HCT116 (cell line): ENCODE data around the gene ARHGAP8. TPM values are rescaled to one million over a fixed set of nuclear protein-coding genes. Genes with fewer than 3 reads are reported as not detected.

Experiments
- ATAC-seq: fragments of 200-7000 bp; cut with Tn5 transposase; 2 replicates; pipeline ENCODE4 v1.9.1; 2020; ENCODE audit warnings: mild to moderate bottlenecking, moderate library complexity
- BruUV-seq: library from RNA; stranded (reverse); fragments of 400-500 nt; replicated peaks from 2 replicates; lab custom pipeline; 2021; lab: Mats Ljungman, UMichigan
- CTCF ChIA-PET: fragments of 300-600 bp; sonication (Branson Sonifier 250); formaldehyde crosslinking; loops from one replicate; lab custom pipeline; 2021; ENCODE audit warnings: antibody characterized with exemption; lab: Charles Lee
- POLR2A ChIA-PET: fragments of 300-600, 350-600 bp; sonication (Branson Sonifier 250); formaldehyde crosslinking; loops from one replicate; lab custom pipeline; 2021; ENCODE audit warnings: antibody characterized with exemption; lab: Charles Lee
- RAD21 ChIA-PET, 2 experiments: fragments of 300-600 bp; sonication (Branson Sonifier 250); formaldehyde crosslinking; loops; one replicate each; lab custom pipeline; 2023; ENCODE audit warnings: low total read pairs in 2 of 2; ENCODE audit not compliant: uncharacterized antibody in 2 of 2, unreplicated experiment in 2 of 2, low non-redundant PET in 1 of 2; lab: Charles Lee
- DNase-seq: peaks from one replicate; pipeline ENCODE4 v3.0.0-alpha.2; 2010; ENCODE audit warnings: low read depth, low spot score
- H2AFZ ChIP-seq: fragments of 200-600 bp; shearing (Covaris generic), sonication (generic); 2 replicates; pipeline ENCODE4 v1.6.1; 2017; ENCODE audit warnings: low read depth, mixed run types, mixed read lengths, antibody characterized with exemption, low read length; ENCODE audit not compliant: poor library complexity, severe bottlenecking
- H3K27ac ChIP-seq: 2 replicates; pipeline ENCODE4 v1.5.1; 2012; ENCODE audit warnings: low read depth, low read length
- H3K27me3 ChIP-seq: fragments of 200-600 bp; sonication (generic); 2 replicates; pipeline ENCODE4 v1.6.1; 2016; ENCODE audit warnings: mixed run types, low read length, mixed read lengths; ENCODE audit not compliant: insufficient read depth
- H3K36me3 ChIP-seq, 2 experiments: fragments of 200-500 bp in 1 of 2; fragments of 200-600 bp in 1 of 2; sonication (Bioruptor generic) in 1 of 2; sonication (generic) in 1 of 2; 2 replicates each; pipeline versions ENCODE4 v1.5.1 to v1.6.1; 2014 to 2016; ENCODE audit warnings: low read length in 2 of 2, inconsistent platforms in 1 of 2, mixed read lengths in 1 of 2, mixed run types in 1 of 2; ENCODE audit not compliant: insufficient read depth in 2 of 2, control insufficient read depth in 1 of 2
- H3K4me1 ChIP-seq, 2 experiments: fragments of 200-600 bp in 1 of 2; sonication (generic) in 1 of 2; 2 replicates each; pipeline versions ENCODE4 v1.5.1 to v1.6.1; 2012 to 2017; ENCODE audit warnings: low read length in 2 of 2, inconsistent platforms in 1 of 2, mild to moderate bottlenecking in 1 of 2, mixed read lengths in 1 of 2, mixed run types in 1 of 2, moderate library complexity in 1 of 2; ENCODE audit not compliant: insufficient read depth in 2 of 2, control insufficient read depth in 1 of 2
- H3K4me2 ChIP-seq: fragments of 200-600 bp; sonication (generic); 2 replicates; pipeline ENCODE4 v1.6.1; 2017; ENCODE audit warnings: mixed run types, low read length, mixed read lengths
- H3K4me3 ChIP-seq, 2 experiments: fragments of 200-600 bp in 1 of 2; sonication (generic) in 1 of 2; replicated peaks in 1 of 2; 2 replicates each; pipeline ENCODE4 v1.5.1; 2011 to 2016; ENCODE audit warnings: low read length in 2 of 2, control low read depth in 1 of 2, low read depth in 1 of 2, mild to moderate bottlenecking in 1 of 2, mixed read lengths in 1 of 2, mixed run types in 1 of 2
- H3K79me2 ChIP-seq: fragments of 200-600 bp; sonication (generic); 2 replicates; pipeline ENCODE4 v1.6.1; 2017; ENCODE audit warnings: mild to moderate bottlenecking, mixed run types, low read length, moderate library complexity, mixed read lengths; ENCODE audit not compliant: insufficient read depth
- H3K9ac ChIP-seq: fragments of 200-600 bp; sonication (generic); 2 replicates; pipeline ENCODE4 v1.6.1; 2016; ENCODE audit warnings: low read length, mixed read lengths
- H3K9me2 ChIP-seq: fragments of 200-600 bp; sonication (generic), shearing (Covaris generic); 2 replicates; pipeline ENCODE4 v1.6.1; 2017; ENCODE audit warnings: mixed run types, mild to moderate bottlenecking, moderate library complexity; ENCODE audit not compliant: insufficient read depth
- H3K9me3 ChIP-seq, 2 experiments: fragments of 200-500 bp in 1 of 2; fragments of 200-600 bp in 1 of 2; sonication (Bioruptor generic) in 1 of 2; sonication (generic) in 1 of 2; 2 replicates each; pipeline ENCODE4 v1.6.1; 2014 to 2017; ENCODE audit warnings: low read length in 2 of 2, mixed read lengths in 2 of 2, inconsistent platforms in 1 of 2, low read depth in 1 of 2, mild to moderate bottlenecking in 1 of 2, mixed run types in 1 of 2, moderate library complexity in 1 of 2; ENCODE audit not compliant: control insufficient read depth in 1 of 2, insufficient read depth in 1 of 2
- H4K20me1 ChIP-seq: fragments of 200-600 bp; sonication (generic), shearing (Covaris generic); 2 replicates; pipeline ENCODE4 v1.6.1; 2017; ENCODE audit warnings: mixed run types, mild to moderate bottlenecking, moderate library complexity; ENCODE audit not compliant: insufficient read depth
- EGR1 ChIP-seq: IDR thresholded peaks from 2 replicates; pipeline ENCODE4 v1.6.1; 2012; ENCODE audit warnings: low read depth
- EZH2phosphoT487 ChIP-seq: fragments of 200-600 bp; IDR thresholded peaks from 2 replicates; pipeline ENCODE4 v1.6.1; 2018; ENCODE audit warnings: antibody characterized with exemption, borderline replicate concordance
- FOSL1 ChIP-seq: IDR thresholded peaks from 2 replicates; pipeline ENCODE4 v1.6.1; 2012; ENCODE audit warnings: low read depth
- RAD21 ChIP-seq: IDR thresholded peaks from 2 replicates; pipeline ENCODE4 v1.6.1; 2012; ENCODE audit warnings: low read depth, mild to moderate bottlenecking
- SP1 ChIP-seq: IDR thresholded peaks from 2 replicates; pipeline ENCODE4 v1.6.1; 2012; ENCODE audit warnings: low read depth
- ZFX ChIP-seq: fragments of 450-650 bp; IDR thresholded peaks from 2 replicates; pipeline ENCODE4 v1.6.1; 2017
- intact Hi-C: fragments of 100-400 bp; cut with micrococcal nuclease; formaldehyde crosslinking; loops from 2 replicates; pipeline ENCODE4 v1.10.0; 2022
- total RNA-seq: library from RNA; stranded (reverse); gene quantifications from one replicate; pipeline ENCODE4 v1.2.1, GENCODE V29; 2021; ENCODE audit not compliant: unreplicated experiment
- TF ChIP-seq, protein P1 (sequence below): IDR thresholded peaks from 2 replicates; pipeline ENCODE4 v1.6.1; 2012; ENCODE audit warnings: low read depth
- TF ChIP-seq, protein P2 (sequence below): IDR thresholded peaks from 2 replicates; pipeline ENCODE4 v1.6.1; 2012

Gene ARHGAP8
- total RNA-seq, 1 experiment from 2014 or later, result 67.5 TPM

DNA sequence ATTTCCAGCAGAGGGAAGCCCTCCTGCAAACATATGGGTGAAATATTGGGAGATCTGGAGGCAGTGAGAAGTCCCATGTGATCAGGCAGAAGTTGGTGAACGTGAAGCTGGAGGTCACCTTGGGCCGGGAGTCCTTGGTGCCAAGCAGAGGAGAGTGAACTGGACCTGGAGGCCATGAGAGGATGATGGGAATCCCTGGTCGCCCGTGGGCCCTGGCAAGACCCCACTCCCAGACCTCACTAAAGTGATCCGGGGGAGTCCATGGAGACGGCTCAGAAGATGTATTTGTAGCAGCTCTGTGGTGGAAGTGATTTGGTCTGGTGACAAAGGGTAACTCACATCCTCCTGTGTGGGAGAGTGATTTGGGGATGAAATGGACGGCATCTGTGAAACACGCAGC lies 71.0 kb downstream of the ARHGAP8 start:
- CTCF ChIA-PET, result no interaction called here
- H3K79me2 ChIP-seq, result no peaks in the 10 kb centered on the region
- H3K27ac ChIP-seq, result no peak overlapping the region
- no peaks in the 10 kb centered on the region for H4K20me1 ChIP-seq
- H3K36me3 ChIP-seq, result peaks cover 7 to 23% of the 10 kb centered on the region in 2 experiments; a peak in 3 of 4 replicates
- no peak for TF ChIP-seq SP1
- TF ChIP-seq, protein P1, sequence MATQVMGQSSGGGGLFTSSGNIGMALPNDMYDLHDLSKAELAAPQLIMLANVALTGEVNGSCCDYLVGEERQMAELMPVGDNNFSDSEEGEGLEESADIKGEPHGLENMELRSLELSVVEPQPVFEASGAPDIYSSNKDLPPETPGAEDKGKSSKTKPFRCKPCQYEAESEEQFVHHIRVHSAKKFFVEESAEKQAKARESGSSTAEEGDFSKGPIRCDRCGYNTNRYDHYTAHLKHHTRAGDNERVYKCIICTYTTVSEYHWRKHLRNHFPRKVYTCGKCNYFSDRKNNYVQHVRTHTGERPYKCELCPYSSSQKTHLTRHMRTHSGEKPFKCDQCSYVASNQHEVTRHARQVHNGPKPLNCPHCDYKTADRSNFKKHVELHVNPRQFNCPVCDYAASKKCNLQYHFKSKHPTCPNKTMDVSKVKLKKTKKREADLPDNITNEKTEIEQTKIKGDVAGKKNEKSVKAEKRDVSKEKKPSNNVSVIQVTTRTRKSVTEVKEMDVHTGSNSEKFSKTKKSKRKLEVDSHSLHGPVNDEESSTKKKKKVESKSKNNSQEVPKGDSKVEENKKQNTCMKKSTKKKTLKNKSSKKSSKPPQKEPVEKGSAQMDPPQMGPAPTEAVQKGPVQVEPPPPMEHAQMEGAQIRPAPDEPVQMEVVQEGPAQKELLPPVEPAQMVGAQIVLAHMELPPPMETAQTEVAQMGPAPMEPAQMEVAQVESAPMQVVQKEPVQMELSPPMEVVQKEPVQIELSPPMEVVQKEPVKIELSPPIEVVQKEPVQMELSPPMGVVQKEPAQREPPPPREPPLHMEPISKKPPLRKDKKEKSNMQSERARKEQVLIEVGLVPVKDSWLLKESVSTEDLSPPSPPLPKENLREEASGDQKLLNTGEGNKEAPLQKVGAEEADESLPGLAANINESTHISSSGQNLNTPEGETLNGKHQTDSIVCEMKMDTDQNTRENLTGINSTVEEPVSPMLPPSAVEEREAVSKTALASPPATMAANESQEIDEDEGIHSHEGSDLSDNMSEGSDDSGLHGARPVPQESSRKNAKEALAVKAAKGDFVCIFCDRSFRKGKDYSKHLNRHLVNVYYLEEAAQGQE, result no peak
- TF ChIP-seq, protein P2, sequence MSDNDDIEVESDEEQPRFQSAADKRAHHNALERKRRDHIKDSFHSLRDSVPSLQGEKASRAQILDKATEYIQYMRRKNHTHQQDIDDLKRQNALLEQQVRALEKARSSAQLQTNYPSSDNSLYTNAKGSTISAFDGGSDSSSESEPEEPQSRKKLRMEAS, result no peak
- RAD21 ChIA-PET, result no interaction called here
- H3K4me2 ChIP-seq, result no peak overlapping the region
- no peak overlapping the region for H3K4me3 ChIP-seq
- no peaks in the 10 kb centered on the region for H3K9me2 ChIP-seq
- DNase-seq (no peak), ATAC-seq (no peak)
- POLR2A ChIA-PET, result no interaction called here
- TSS peak; percentile 9 for BruUV-seq
- H3K4me1 ChIP-seq, result no peaks in the 10 kb centered on the region
- intact Hi-C loops, result loop anchor here (5.0 kb wide), 2 partner anchors 154 to 274 kb away; no protein-coding TSS in a partner anchor
- no peaks in the 10 kb centered on the region for H3K9me3 ChIP-seq
- H3K9ac ChIP-seq, result no peak overlapping the region
- H2AFZ ChIP-seq, result no peak overlapping the region
- H3K27me3 ChIP-seq, result no peaks in the 10 kb centered on the region

DNA sequence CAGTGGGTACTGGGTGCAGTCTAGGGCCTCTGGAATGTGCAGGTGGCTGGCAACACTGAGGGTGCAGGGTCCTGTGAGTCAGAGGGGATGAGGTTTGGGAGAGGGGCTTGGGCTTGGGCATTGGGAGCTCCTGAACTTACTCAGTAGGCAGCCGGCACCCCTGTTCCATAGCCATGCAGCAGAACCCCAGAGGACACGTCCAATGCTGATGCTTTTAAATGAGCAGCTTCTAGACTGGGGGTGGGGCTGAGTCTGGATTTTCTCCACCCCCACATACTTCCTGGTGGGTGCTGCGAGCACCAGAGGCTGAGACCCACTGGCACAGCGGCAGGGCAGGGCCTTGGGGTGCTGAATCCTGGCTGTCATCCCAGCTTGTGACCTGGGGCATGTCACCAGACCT lies 71.4 kb downstream of the ARHGAP8 start:
- ATAC-seq (no peak), DNase-seq (no peak)
- H3K9ac ChIP-seq, result no peak overlapping the region
- no peaks in the 10 kb centered on the region for H3K4me1 ChIP-seq
- no peak overlapping the region for H3K27ac ChIP-seq
- H3K9me2 ChIP-seq, result no peaks in the 10 kb centered on the region
- ChIA-PET POLR2A (no interaction called here), RAD21 (no interaction called here), CTCF (no interaction called here)
- H3K36me3 ChIP-seq, result peaks cover 7 to 23% of the 10 kb centered on the region in 2 experiments; a peak in 3 of 4 replicates
- no peak overlapping the region for H3K4me2 ChIP-seq
- no peaks in the 10 kb centered on the region for H3K9me3 ChIP-seq
- no peak for TF ChIP-seq ZFX
- no peak for TF ChIP-seq SP1
- no peak for TF ChIP-seq FOSL1
- TF ChIP-seq RAD21, result no peak
- TF ChIP-seq EGR1, result no peak
- TF ChIP-seq EZH2phosphoT487, result no peak
- no peaks in the 10 kb centered on the region for H4K20me1 ChIP-seq
- no TSS peak for BruUV-seq
- no peaks in the 10 kb centered on the region for H3K27me3 ChIP-seq
- no peak overlapping the region for H2AFZ ChIP-seq
- no peak overlapping the region for H3K4me3 ChIP-seq
- intact Hi-C loops, result loop anchor here (5.0 kb wide), 2 partner anchors 153 to 273 kb away; no protein-coding TSS in a partner anchor
- H3K79me2 ChIP-seq, result no peaks in the 10 kb centered on the region
